H1 (cell line): ENCODE data around the gene PCSK9. TPM values are rescaled to one million over a fixed set of nuclear protein-coding genes. Genes with fewer than 3 reads are reported as not detected.

Source experiments
- CTCF ChIA-PET: fragments of 300-600 bp; sonication (Branson Sonifier 250); formaldehyde crosslinking; loops from one replicate; lab custom pipeline; 2021; ENCODE audit not compliant: partially characterized antibody; lab: Charles Lee
- POLR2A ChIA-PET: fragments of 300-600 bp; sonication (Branson Sonifier 250); formaldehyde crosslinking; loops from one replicate; lab custom pipeline; 2021; ENCODE audit warnings: inconsistent platforms; ENCODE audit not compliant: partially characterized antibody; lab: Charles Lee
- DNase-seq, 2 experiments: peaks; one replicate each; pipeline versions ENCODE4 v3.0.0 to v3.0.0-alpha.2; 2010 to 2022; ENCODE audit warnings: low spot score in 2 of 2, low read depth in 1 of 2, mixed read lengths in 1 of 2
- FAIRE-seq: peaks from 2 replicates; lab custom pipeline; 2011; peaks lifted over from hg19 to GRCh38; lab: Jason Lieb, UNC
- H2AFZ ChIP-seq: 2 replicates; pipeline ENCODE4 v1.8.1; 2012; ENCODE audit warnings: low read length, inconsistent platforms
- H2AK5ac ChIP-seq: 2 replicates; pipeline ENCODE4 v1.6.1; 2013; ENCODE audit warnings: low read depth, low read length
- H2BK120ac ChIP-seq: replicated peaks from 2 replicates; pipeline ENCODE3; 2013; ENCODE audit warnings: low read depth, low read length, inconsistent platforms
- H2BK12ac ChIP-seq: 2 replicates; pipeline ENCODE4 v1.6.1; 2013; ENCODE audit warnings: low read depth, low read length
- H2BK15ac ChIP-seq: 2 replicates; pipeline ENCODE4 v1.6.1; 2013; ENCODE audit warnings: low read length
- H2BK20ac ChIP-seq: 2 replicates; pipeline ENCODE4 v1.6.1; 2013; ENCODE audit warnings: low read length
- H2BK5ac ChIP-seq: 2 replicates; pipeline ENCODE4 v1.6.1; 2013; ENCODE audit warnings: low read depth, low read length
- H3K14ac ChIP-seq: 2 replicates; pipeline ENCODE4 v1.6.1; 2013; ENCODE audit warnings: inconsistent platforms; ENCODE audit not compliant: insufficient read length
- H3K18ac ChIP-seq: 2 replicates; pipeline ENCODE4 v1.6.1; 2013; ENCODE audit warnings: low read length; ENCODE audit errors: extremely low read depth
- H3K23ac ChIP-seq: 2 replicates; pipeline ENCODE4 v1.6.1; 2013; ENCODE audit warnings: inconsistent platforms; ENCODE audit not compliant: insufficient read length
- H3K23me2 ChIP-seq: 2 replicates; pipeline ENCODE4 v1.6.1; 2013; ENCODE audit warnings: low read depth, low read length
- H3K27ac ChIP-seq: 2 replicates; pipeline ENCODE4 v1.6.1; 2011; ENCODE audit warnings: low read depth, low read length, inconsistent platforms
- H3K27me3 ChIP-seq, 4 experiments: replicated peaks in 1 of 4; 1 replicate in 1 of 4; 2 replicates in 3 of 4; pipeline versions ENCODE4 v1.6.1 to v1.8.1; 2011 to 2013; ENCODE audit warnings: low read length in 3 of 4, mild to moderate bottlenecking in 3 of 4, inconsistent platforms in 2 of 4, mixed read lengths in 2 of 4, moderate library complexity in 1 of 4; ENCODE audit not compliant: control insufficient read depth in 3 of 4, insufficient read depth in 3 of 4; ENCODE audit errors: extremely low read depth in 1 of 4
- H3K36me3 ChIP-seq, 4 experiments: 2 replicates each; pipeline versions ENCODE4 v1.6.1 to v1.8.1; 2011 to 2013; ENCODE audit warnings: mild to moderate bottlenecking in 4 of 4, low read length in 3 of 4, moderate library complexity in 2 of 4, control low read depth in 1 of 4, inconsistent platforms in 1 of 4; ENCODE audit not compliant: insufficient read depth in 4 of 4, control insufficient read depth in 2 of 4
- H3K4ac ChIP-seq: replicated peaks from 2 replicates; pipeline ENCODE3; 2013; ENCODE audit warnings: low read length, low read depth, mixed read lengths, inconsistent platforms; ENCODE audit not compliant: insufficient read length
- H3K4me1 ChIP-seq, 4 experiments: replicated peaks in 1 of 4; 1 replicate in 1 of 4; 2 replicates in 3 of 4; pipeline versions ENCODE4 v1.6.1 to v1.8.1; 2011 to 2013; ENCODE audit warnings: low read length in 3 of 4, inconsistent platforms in 2 of 4, mixed read lengths in 1 of 4; ENCODE audit not compliant: insufficient read depth in 4 of 4, control insufficient read depth in 3 of 4
- H3K4me2 ChIP-seq, 2 experiments: 2 replicates each; pipeline versions ENCODE4 v1.6.1 to v1.8.1; 2011 to 2013; ENCODE audit warnings: low read depth in 2 of 2, low read length in 2 of 2, control low read depth in 1 of 2, inconsistent platforms in 1 of 2, mild to moderate bottlenecking in 1 of 2; ENCODE audit not compliant: insufficient read depth in 1 of 2
- H3K4me3 ChIP-seq, 4 experiments: fragments of 200-600, 300-600 bp in 1 of 4; sonication (generic), shearing (Covaris generic), sonication (Bioruptor Twin) in 1 of 4; 2 replicates each; pipeline versions ENCODE4 v1.5.1 to v1.8.1; 2011 to 2016; ENCODE audit warnings: low read length in 4 of 4, low read depth in 3 of 4, control low read depth in 2 of 4, inconsistent platforms in 2 of 4, mild to moderate bottlenecking in 2 of 4, mixed read lengths in 1 of 4, moderate library complexity in 1 of 4; ENCODE audit not compliant: insufficient read depth in 2 of 4; ENCODE audit errors: extremely low read depth in 1 of 4
- H3K56ac ChIP-seq: replicated peaks from 2 replicates; pipeline ENCODE3; 2013; ENCODE audit warnings: low read depth, mild to moderate bottlenecking, mixed read lengths, low read length, inconsistent platforms; ENCODE audit not compliant: insufficient read length
- H3K79me1 ChIP-seq: 2 replicates; pipeline ENCODE4 v1.6.1; 2013; ENCODE audit warnings: low read depth, low read length, control low read depth
- H3K79me2 ChIP-seq, 2 experiments: 2 replicates each; pipeline versions ENCODE4 v1.6.1 to v1.8.1; 2012 to 2013; ENCODE audit warnings: low read length in 2 of 2, mild to moderate bottlenecking in 2 of 2, inconsistent platforms in 1 of 2; ENCODE audit not compliant: insufficient read depth in 2 of 2, control insufficient read depth in 1 of 2
- H3K9ac ChIP-seq, 4 experiments: replicated peaks in 1 of 4; 1 replicate in 1 of 4; 2 replicates in 3 of 4; pipeline versions ENCODE4 v1.6.1 to v1.8.1; 2011 to 2013; ENCODE audit warnings: low read depth in 3 of 4, low read length in 3 of 4, control low read depth in 2 of 4, mild to moderate bottlenecking in 2 of 4, moderate library complexity in 2 of 4, inconsistent platforms in 1 of 4; ENCODE audit errors: extremely low read depth in 1 of 4
- H3K9me3 ChIP-seq, 2 experiments: 2 replicates each; pipeline versions ENCODE4 v1.6.1 to v1.8.1; 2012 to 2013; ENCODE audit warnings: mild to moderate bottlenecking in 2 of 2, moderate library complexity in 2 of 2, control low read depth in 1 of 2, inconsistent platforms in 1 of 2, low read depth in 1 of 2, low read length in 1 of 2, mixed read lengths in 1 of 2; ENCODE audit not compliant: insufficient read depth in 2 of 2
- H4K20me1 ChIP-seq, 2 experiments: replicated peaks in 1 of 2; 2 replicates each; pipeline versions ENCODE3 to v1.8.1; 2011 to 2013; ENCODE audit warnings: inconsistent platforms in 2 of 2, low read length in 2 of 2, mild to moderate bottlenecking in 1 of 2; ENCODE audit not compliant: insufficient read depth in 2 of 2, control insufficient read depth in 1 of 2
- H4K5ac ChIP-seq: 2 replicates; pipeline ENCODE4 v1.6.1; 2013; ENCODE audit warnings: low read length, low read depth, mixed read lengths, inconsistent platforms; ENCODE audit not compliant: insufficient read length
- H4K8ac ChIP-seq: 2 replicates; pipeline ENCODE4 v1.8.0; 2013; ENCODE audit warnings: mild to moderate bottlenecking, moderate library complexity, low read length, inconsistent platforms; ENCODE audit not compliant: insufficient read depth; ENCODE audit errors: extremely low read depth
- H4K91ac ChIP-seq: replicated peaks from 2 replicates; pipeline ENCODE3; 2013; ENCODE audit warnings: low read length, mixed read lengths, inconsistent platforms; ENCODE audit not compliant: insufficient read length
- CBX5 ChIP-seq: fragments of 300-800, 300-1000 bp; sonication (generic); IDR thresholded peaks from 2 replicates; pipeline ENCODE4 v1.7.1; 2016; ENCODE audit warnings: antibody characterized with exemption, low read length, low read depth
- CBX8 ChIP-seq: fragments of 300-800, 300-1000 bp; sonication (generic); IDR thresholded peaks from 2 replicates; pipeline ENCODE4 v1.7.1; 2016; ENCODE audit warnings: low read depth, low read length, borderline replicate concordance
- CTBP2 ChIP-seq: IDR thresholded peaks from 2 replicates; pipeline ENCODE4 v1.7.0; 2011; ENCODE audit warnings: borderline replicate concordance, mild to moderate bottlenecking, moderate library complexity, mixed read lengths, low read length; ENCODE audit not compliant: insufficient read depth, insufficient read length
- MAFK ChIP-seq: IDR thresholded peaks from 2 replicates; pipeline ENCODE4 v1.6.1; 2012; ENCODE audit warnings: low read depth, mild to moderate bottlenecking, improper control_type of control experiment, low read length
- WGBS, 2 experiments: shearing (Covaris generic) in 1 of 2; methylation state at CpG; one replicate each; pipeline versions ENCODE4 v1.1.6 to v1.1.7; 2013 to 2015; ENCODE audit warnings: low lambda C conversion rate in 2 of 2, mixed read lengths in 2 of 2, inconsistent platforms in 1 of 2, low coverage in 1 of 2, missing lambda C conversion rate in 1 of 2; ENCODE audit not compliant: insufficient replicate concordance in 2 of 2, insufficient coverage in 1 of 2, insufficient read length in 1 of 2; ENCODE audit errors: extremely low coverage in 1 of 2, missing lambda C conversion rate in 1 of 2; 5-methylcytosine and 5-hydroxymethylcytosine counted together
- polyA plus RNA-seq, 7 experiments: library from polyadenylated mRNA; depleted of rRNA in 3 of 7; stranded (reverse) in 5 of 7; unstranded in 2 of 7; fragments of >200 nt in 5 of 7; fragments of 200-250 nt in 2 of 7; gene quantifications; 1 replicate in 5 of 7; 2 replicates in 1 of 7; 4 replicates in 1 of 7; pipeline versions ENCODE4 v1.2.1 to v1.2.3, GENCODE V29; 2011 to 2013; ENCODE audit warnings: missing spikeins in 2 of 7, mixed read lengths in 2 of 7
- total RNA-seq: library from RNA; stranded (reverse); fragmentation: NEBNext Ultra II Directional; extraction: Animal tissue kit (Norgen Biotek cat#: 25700); gene quantifications from 2 replicates; pipeline ENCODE4 v1.2.1, GENCODE V29; 2021

Gene PCSK9
- total and polyA plus RNA-seq, 2 of the 8 experiments (the other 6 are each of a cell fraction or from before 2014, with no cell fraction given): 22.3 to 32.3 TPM

GRCh38 chr1:55033265-55033614 is 6.1 kb upstream of the PCSK9 start:
- H3K79me2 ChIP-seq: no peaks in the 10 kb centered on the region
- no peak overlapping the region; the same call in 1 of the 2 replicates for H2BK12ac ChIP-seq
- no peaks in the 10 kb centered on the region for H3K79me1 ChIP-seq
- DNase-seq (no peak), FAIRE-seq (no peak)
- no peak overlapping the region for H3K23ac ChIP-seq
- CTCF ChIA-PET: interaction anchor here (0.6 to 4.9 kb wide), 8 partner anchors 8 to 88 kb away, joined by 3 to 50 read pairs (median 4); no protein-coding TSS in a partner anchor
- no peak overlapping the region for H3K56ac ChIP-seq
- 63% methylated on average over 7 of the region's 7 CpGs; no CpG with 5 or more reads in 1 of the 2 experiments for WGBS, 2 experiments
- no peak overlapping the region for H3K18ac ChIP-seq
- H4K8ac ChIP-seq: no peak overlapping the region
- no peak overlapping the region for H2BK15ac ChIP-seq
- H2AFZ ChIP-seq: no peak overlapping the region
- H3K27me3 ChIP-seq: peaks cover under 1 to 8% (median 7%) of the 10 kb centered on the region in 4 experiments
- no peak overlapping the region for H3K14ac ChIP-seq
- no peaks in the 10 kb centered on the region for H3K23me2 ChIP-seq
- no peak overlapping the region for H2BK20ac ChIP-seq
- H3K9ac ChIP-seq: no peak overlapping the region
- H3K4me3 ChIP-seq: no peak overlapping the region
- no peak for TF ChIP-seq CTBP2
- no peak for TF ChIP-seq CBX8
- no peak for TF ChIP-seq MAFK
- no peak for TF ChIP-seq CBX5
- TF ChIP-seq, all 59 proteins: peak for 0
- no peak overlapping the region for H3K4me2 ChIP-seq
- no peaks in the 10 kb centered on the region for H4K20me1 ChIP-seq
- POLR2A ChIA-PET: interaction anchor here (1.5 kb wide), 1 partner anchor 58 kb away, joined by 3 read pairs; no protein-coding TSS in a partner anchor
- H3K4ac ChIP-seq: no peak overlapping the region
- H2AK5ac ChIP-seq: no peak overlapping the region
- H3K36me3 ChIP-seq: no peaks in the 10 kb centered on the region
- H4K91ac ChIP-seq: no peak overlapping the region
- H2BK5ac ChIP-seq: no peak overlapping the region
- H3K9me3 ChIP-seq: no peaks in the 10 kb centered on the region
- no peaks in the 10 kb centered on the region; a peak in 1 of 7 replicates for H3K4me1 ChIP-seq
- no peak overlapping the region for H2BK120ac ChIP-seq
- no peak overlapping the region for H4K5ac ChIP-seq
- no peak overlapping the region for H3K27ac ChIP-seq
